ENCODE data around the gene ANXA5. TPM values are rescaled to one million over a fixed set of nuclear protein-coding genes. Genes with fewer than 3 reads are reported as not detected.

ANXA5 gene
- total RNA-seq, 5 donors from 2014 or later (not counting 1 experiment from before 2014, with no cell fraction given): 44.2 to 80.3 (median 71.2) TPM

- no peaks in the 10 kb centered on the region for H3K4me1 ChIP-seq (ENCODE audit: control insufficient read depth in 1 of 2, extremely low read depth in 1 of 2, insufficient read depth in 2 of 2, low read length in 2 of 2)
- H3K4me3 Mint-ChIP-seq: no peak overlapping the region
- peaks cover 2 to 23% of the 10 kb centered on the region in 2 donors for H3K27me3 Mint-ChIP-seq
- no peaks in the 10 kb centered on the region for H3K36me3 ChIP-seq (ENCODE audit: control insufficient read depth in 2 of 2, extremely low read depth in 1 of 2, insufficient read depth in 1 of 2, low read length in 1 of 2)
- H3K4me1 Mint-ChIP-seq: no peaks in the 10 kb centered on the region
- WGBS (ENCODE audit: insufficient coverage): 22% methylated on average over 3 of the region's 5 CpGs
- ATAC-seq (replicated peaks in 1 of 4) (no peak), DNase-seq (no peak)
- H3K9me3 ChIP-seq: no peaks in the 10 kb centered on the region
- no peak overlapping the region for H3K4me3 ChIP-seq (ENCODE audit: control insufficient read depth in 1 of 2, extremely low read depth in 1 of 2, low read length in 1 of 2)
- POLR2A ChIA-PET: no interaction called here
- no peaks in the 10 kb centered on the region for H3K27me3 ChIP-seq (replicated peaks in 1 of 2; ENCODE audit: control insufficient read depth in 2 of 2, extremely low read depth in 1 of 2, insufficient read depth in 2 of 2, low read length in 1 of 2)
- no peak overlapping the region for H3K27ac Mint-ChIP-seq
- CTCF ChIA-PET: no interaction called here
- no peaks in the 10 kb centered on the region for H3K9me3 Mint-ChIP-seq
- no peak overlapping the region for H3K27ac ChIP-seq (ENCODE audit: low read length)
- no peaks in the 10 kb centered on the region for H3K36me3 Mint-ChIP-seq
Observed at GRCh38 chr4:121651597-121651996, 45.2 kb downstream of the ANXA5 start.

- Histone ChIP-seq H3K27ac (ENCODE audit: low read length) (no peak overlapping the region), H3K27me3 (replicated peaks in 1 of 2; ENCODE audit: control insufficient read depth in 2 of 2, extremely low read depth in 1 of 2, insufficient read depth in 2 of 2, low read length in 1 of 2) (no peaks in the 10 kb centered on the region), H3K4me3 (ENCODE audit: control insufficient read depth in 1 of 2, extremely low read depth in 1 of 2, low read length in 1 of 2) (no peak overlapping the region), H3K9me3 (no peaks in the 10 kb centered on the region), H3K4me1 (ENCODE audit: control insufficient read depth in 1 of 2, extremely low read depth in 1 of 2, insufficient read depth in 2 of 2, low read length in 2 of 2) (no peaks in the 10 kb centered on the region), H3K36me3 (ENCODE audit: control insufficient read depth in 2 of 2, extremely low read depth in 1 of 2, insufficient read depth in 1 of 2, low read length in 1 of 2) (no peaks in the 10 kb centered on the region)
- H3K4me1 Mint-ChIP-seq: no peaks in the 10 kb centered on the region
- POLR2A ChIA-PET: no interaction called here
- no CpG with 5 or more reads among the region's 2 CpGs for WGBS (ENCODE audit: insufficient coverage)
- CTCF ChIA-PET: interaction anchor here in 1 of 2 donors (0.6 kb wide), 1 partner anchor 87 kb away, joined by 3 read pairs; no protein-coding TSS in a partner anchor
- H3K27ac Mint-ChIP-seq: no peak overlapping the region
- H3K4me3 Mint-ChIP-seq: no peak overlapping the region
- ATAC-seq (replicated peaks in 1 of 4): no peak
- no peaks in the 10 kb centered on the region for H3K36me3 Mint-ChIP-seq
- H3K27me3 Mint-ChIP-seq: peaks cover 2 to 23% of the 10 kb centered on the region in 2 donors
- no peaks in the 10 kb centered on the region for H3K9me3 Mint-ChIP-seq
- DNase-seq: no peak
Observed at GRCh38 chr4:121650741-121651140, 46.0 kb downstream of the ANXA5 start.

GRCh38 chr4:121648516-121648915 is 48.3 kb downstream of the ANXA5 start:
- Mint-ChIP-seq H3K9me3 (no peaks in the 10 kb centered on the region), H3K36me3 (no peaks in the 10 kb centered on the region), H3K4me1 (no peaks in the 10 kb centered on the region), H3K4me3 (no peak overlapping the region), H3K27ac (no peak overlapping the region), H3K27me3 (peaks cover 5 to 21% of the 10 kb centered on the region in 2 donors)
- H3K27me3 ChIP-seq (replicated peaks in 1 of 2; ENCODE audit: control insufficient read depth in 2 of 2, extremely low read depth in 1 of 2, insufficient read depth in 2 of 2, low read length in 1 of 2): no peaks in the 10 kb centered on the region
- ATAC-seq (replicated peaks in 1 of 4) (no peak), DNase-seq (no peak)
- H3K36me3 ChIP-seq (ENCODE audit: control insufficient read depth in 2 of 2, extremely low read depth in 1 of 2, insufficient read depth in 1 of 2, low read length in 1 of 2): no peaks in the 10 kb centered on the region
- no peak overlapping the region for H3K27ac ChIP-seq (ENCODE audit: low read length)
- POLR2A ChIA-PET: interaction anchor here in 1 of 2 donors (0.6 kb wide), 1 partner anchor 155 kb away, joined by 4 read pairs; no protein-coding TSS in a partner anchor
- WGBS (ENCODE audit: insufficient coverage): 0% methylated on average over 1 of the region's 3 CpGs
- H3K4me3 ChIP-seq (ENCODE audit: control insufficient read depth in 1 of 2, extremely low read depth in 1 of 2, low read length in 1 of 2): no peak overlapping the region
- CTCF ChIA-PET: interaction anchor here in 1 of 2 donors (0.6 kb wide), 1 partner anchor 1519 kb away, joined by 4 read pairs; no protein-coding TSS in a partner anchor
- no peaks in the 10 kb centered on the region for H3K4me1 ChIP-seq (ENCODE audit: control insufficient read depth in 1 of 2, extremely low read depth in 1 of 2, insufficient read depth in 2 of 2, low read length in 2 of 2)
- no peaks in the 10 kb centered on the region for H3K9me3 ChIP-seq

GRCh38 chr4:121642876-121643585 is 53.7 kb downstream of the ANXA5 start:
- no peak overlapping the region for H3K27ac Mint-ChIP-seq
- no peaks in the 10 kb centered on the region for H3K4me1 Mint-ChIP-seq
- no peaks in the 10 kb centered on the region for H3K36me3 Mint-ChIP-seq
- Histone ChIP-seq H3K36me3 (ENCODE audit: control insufficient read depth in 2 of 2, extremely low read depth in 1 of 2, insufficient read depth in 1 of 2, low read length in 1 of 2) (no peaks in the 10 kb centered on the region), H3K27me3 (replicated peaks in 1 of 2; ENCODE audit: control insufficient read depth in 2 of 2, extremely low read depth in 1 of 2, insufficient read depth in 2 of 2, low read length in 1 of 2) (no peaks in the 10 kb centered on the region), H3K4me3 (ENCODE audit: control insufficient read depth in 1 of 2, extremely low read depth in 1 of 2, low read length in 1 of 2) (no peak overlapping the region), H3K27ac (ENCODE audit: low read length) (no peak overlapping the region), H3K4me1 (ENCODE audit: control insufficient read depth in 1 of 2, extremely low read depth in 1 of 2, insufficient read depth in 2 of 2, low read length in 2 of 2) (no peaks in the 10 kb centered on the region), H3K9me3 (no peaks in the 10 kb centered on the region)
- peaks cover 4 to 17% of the 10 kb centered on the region in 2 donors for H3K27me3 Mint-ChIP-seq
- POLR2A ChIA-PET: no interaction called here
- WGBS (ENCODE audit: insufficient coverage): 87% methylated on average over 7 of the region's 8 CpGs
- DNase-seq: no peak
- H3K4me3 Mint-ChIP-seq: no peak overlapping the region
- CTCF ChIA-PET: no interaction called here
- no peaks in the 10 kb centered on the region for H3K9me3 Mint-ChIP-seq
- ATAC-seq (replicated peaks in 1 of 4): no peak

- H3K36me3 Mint-ChIP-seq: no peaks in the 10 kb centered on the region
- Histone ChIP-seq H3K27me3 (replicated peaks in 1 of 2; ENCODE audit: control insufficient read depth in 2 of 2, extremely low read depth in 1 of 2, insufficient read depth in 2 of 2, low read length in 1 of 2) (peaks cover 0 to 1% of the 10 kb centered on the region in 2 experiments), H3K4me3 (ENCODE audit: control insufficient read depth in 1 of 2, extremely low read depth in 1 of 2, low read length in 1 of 2) (no peak overlapping the region), H3K9me3 (no peaks in the 10 kb centered on the region), H3K27ac (ENCODE audit: low read length) (no peak overlapping the region), H3K36me3 (ENCODE audit: control insufficient read depth in 2 of 2, extremely low read depth in 1 of 2, insufficient read depth in 1 of 2, low read length in 1 of 2) (no peaks in the 10 kb centered on the region), H3K4me1 (ENCODE audit: control insufficient read depth in 1 of 2, extremely low read depth in 1 of 2, insufficient read depth in 2 of 2, low read length in 2 of 2) (no peaks in the 10 kb centered on the region)
- DNase-seq: no peak
- no peaks in the 10 kb centered on the region for H3K4me1 Mint-ChIP-seq
- no CpG with 5 or more reads among the region's 2 CpGs for WGBS (ENCODE audit: insufficient coverage)
- POLR2A ChIA-PET: no interaction called here
- ATAC-seq (replicated peaks in 1 of 4): no peak
- no peaks in the 10 kb centered on the region for H3K9me3 Mint-ChIP-seq
- no peak overlapping the region for H3K4me3 Mint-ChIP-seq
- H3K27ac Mint-ChIP-seq: no peak overlapping the region
- CTCF ChIA-PET: no interaction called here
- peaks cover 4 to 18% of the 10 kb centered on the region in 2 donors for H3K27me3 Mint-ChIP-seq
Observed at GRCh38 chr4:121642292-121642691, 54.5 kb downstream of the ANXA5 start.

- CTCF ChIA-PET: no interaction called here
- no peaks in the 10 kb centered on the region for H3K4me1 ChIP-seq (ENCODE audit: control insufficient read depth in 1 of 2, extremely low read depth in 1 of 2, insufficient read depth in 2 of 2, low read length in 2 of 2)
- no peaks in the 10 kb centered on the region for H3K9me3 Mint-ChIP-seq
Observed at GRCh38 chr4:121633653-121634052, 63.1 kb downstream of the ANXA5 start.

More at GRCh38 chr4:121633653-121634052, 63.1 kb downstream of the ANXA5 start:
- no peak overlapping the region for H3K27ac ChIP-seq (ENCODE audit: low read length)
- POLR2A ChIA-PET: interaction anchor here in 1 of 2 donors (0.6 kb wide), 1 partner anchor 1449 kb away, joined by 3 read pairs; no protein-coding TSS in a partner anchor
- no peak overlapping the region for H3K4me3 ChIP-seq (ENCODE audit: control insufficient read depth in 1 of 2, extremely low read depth in 1 of 2, low read length in 1 of 2)
- ATAC-seq (replicated peaks in 1 of 4) (no peak), DNase-seq (no peak)
- H3K4me1 Mint-ChIP-seq: no peaks in the 10 kb centered on the region
- H3K27me3 ChIP-seq (replicated peaks in 1 of 2; ENCODE audit: control insufficient read depth in 2 of 2, extremely low read depth in 1 of 2, insufficient read depth in 2 of 2, low read length in 1 of 2): peaks cover 0 to 5% of the 10 kb centered on the region in 2 experiments
- no peaks in the 10 kb centered on the region for H3K36me3 ChIP-seq (ENCODE audit: control insufficient read depth in 2 of 2, extremely low read depth in 1 of 2, insufficient read depth in 1 of 2, low read length in 1 of 2)
- H3K27ac Mint-ChIP-seq: no peak overlapping the region
- no peaks in the 10 kb centered on the region for H3K36me3 Mint-ChIP-seq
- WGBS (ENCODE audit: insufficient coverage): 52% methylated on average over 2 of the region's 4 CpGs
- no peak overlapping the region for H3K4me3 Mint-ChIP-seq
- peaks cover 8 to 27% of the 10 kb centered on the region in 2 donors for H3K27me3 Mint-ChIP-seq
- H3K9me3 ChIP-seq: no peaks in the 10 kb centered on the region

All from T-cell (primary cell).